Sigmoid colon (tissue), 4 donors: Measurements from ENCODE around the gene SYNE2.

Source experiments
- POLR2A ChIP-seq, 2 donors: fragments of 450-650 bp; IDR thresholded peaks; one replicate each; pipeline ENCODE4 v1.6.1; 2016; ENCODE audit warnings: antibody characterized with exemption in 2 of 2, mild to moderate bottlenecking in 2 of 2, moderate library complexity in 2 of 2
- POLR2AphosphoS5 ChIP-seq, 4 donors: sonication (generic); formaldehyde crosslinking; IDR thresholded peaks; one replicate each; pipeline ENCODE4 v1.6.1; 2017; ENCODE audit warnings: antibody characterized with exemption in 4 of 4
- TF ChIP-seq, protein P1 (sequence below), 4 experiments: fragments of 450-650 bp in 3 of 4; fragments of 200-600 bp in 1 of 4; IDR thresholded peaks; one replicate each; pipeline ENCODE4 v1.5.1; 2016 to 2019; ENCODE audit warnings: antibody characterized with exemption in 4 of 4, mild to moderate bottlenecking in 3 of 4, moderate library complexity in 2 of 4

GRCh38 chr14:63867933-63868921 lies 15.4 kb downstream of the SYNE2 start:
- TF ChIP-seq, protein P1, sequence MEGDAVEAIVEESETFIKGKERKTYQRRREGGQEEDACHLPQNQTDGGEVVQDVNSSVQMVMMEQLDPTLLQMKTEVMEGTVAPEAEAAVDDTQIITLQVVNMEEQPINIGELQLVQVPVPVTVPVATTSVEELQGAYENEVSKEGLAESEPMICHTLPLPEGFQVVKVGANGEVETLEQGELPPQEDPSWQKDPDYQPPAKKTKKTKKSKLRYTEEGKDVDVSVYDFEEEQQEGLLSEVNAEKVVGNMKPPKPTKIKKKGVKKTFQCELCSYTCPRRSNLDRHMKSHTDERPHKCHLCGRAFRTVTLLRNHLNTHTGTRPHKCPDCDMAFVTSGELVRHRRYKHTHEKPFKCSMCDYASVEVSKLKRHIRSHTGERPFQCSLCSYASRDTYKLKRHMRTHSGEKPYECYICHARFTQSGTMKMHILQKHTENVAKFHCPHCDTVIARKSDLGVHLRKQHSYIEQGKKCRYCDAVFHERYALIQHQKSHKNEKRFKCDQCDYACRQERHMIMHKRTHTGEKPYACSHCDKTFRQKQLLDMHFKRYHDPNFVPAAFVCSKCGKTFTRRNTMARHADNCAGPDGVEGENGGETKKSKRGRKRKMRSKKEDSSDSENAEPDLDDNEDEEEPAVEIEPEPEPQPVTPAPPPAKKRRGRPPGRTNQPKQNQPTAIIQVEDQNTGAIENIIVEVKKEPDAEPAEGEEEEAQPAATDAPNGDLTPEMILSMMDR (IDR thresholded peaks at IDR 0.05): no peak
- TF ChIP-seq POLR2A (IDR thresholded peaks at IDR 0.05) (no peak), POLR2AphosphoS5 (IDR thresholded peaks at IDR 0.05) (no peak)
